Endothelial cell of umbilical vein (primary cell): ENCODE results near the gene MFNG.

Experiments used
- CTCF ChIP-seq, 2 donors: IDR thresholded peaks; 1 replicate in 1 of 2; 2 replicates in 1 of 2; pipeline ENCODE4 v1.5.1; 2011; ENCODE audit warnings: low read length in 2 of 2, mild to moderate bottlenecking in 2 of 2, moderate library complexity in 2 of 2, control low read depth in 1 of 2, inconsistent platforms in 1 of 2, low read depth in 1 of 2; ENCODE audit not compliant: insufficient read depth in 1 of 2; ENCODE audit errors: extremely low read depth in 1 of 2
- EZH2 ChIP-seq: IDR thresholded peaks from 2 replicates; pipeline ENCODE4 v1.6.1; 2012; ENCODE audit warnings: borderline replicate concordance, low read depth, mild to moderate bottlenecking, moderate library complexity, low read length, inconsistent platforms; ENCODE audit not compliant: severe bottlenecking
- FOS ChIP-seq: IDR thresholded peaks from 2 replicates; pipeline ENCODE4 v1.6.1; 2011; ENCODE audit warnings: mild to moderate bottlenecking, low read length, moderate library complexity, borderline replicate concordance; ENCODE audit not compliant: insufficient read depth
- GATA2 ChIP-seq: IDR thresholded peaks from 2 replicates; pipeline ENCODE4 v1.7.0; 2011; ENCODE audit warnings: low read depth, mild to moderate bottlenecking, moderate library complexity, mixed read lengths, low read length; ENCODE audit not compliant: insufficient read length, insufficient read depth
- JUN ChIP-seq: IDR thresholded peaks from 2 replicates; pipeline ENCODE4 v1.6.1; 2011; ENCODE audit warnings: borderline replicate concordance, low read depth; ENCODE audit not compliant: insufficient read length, insufficient read depth
- MYC ChIP-seq: IDR thresholded peaks from one replicate; pipeline ENCODE4 v1.6.1; 2011; ENCODE audit warnings: mild to moderate bottlenecking, low read depth, low read length
- POLR2A ChIP-seq: IDR thresholded peaks from 2 replicates; pipeline ENCODE4 v1.6.1; 2012; ENCODE audit warnings: low read depth, mild to moderate bottlenecking, control low read depth, low read length
- POLR2AphosphoS5 ChIP-seq: IDR thresholded peaks from 2 replicates; pipeline ENCODE4 v1.6.1; 2012; ENCODE audit warnings: low read depth, mild to moderate bottlenecking, control low read depth, low read length, moderate library complexity; ENCODE audit not compliant: insufficient read depth
- TF ChIP-seq, protein P1 (sequence below): IDR thresholded peaks from 2 replicates; pipeline ENCODE4 v1.6.1; 2011; ENCODE audit not compliant: insufficient read depth, insufficient read length

DNA sequence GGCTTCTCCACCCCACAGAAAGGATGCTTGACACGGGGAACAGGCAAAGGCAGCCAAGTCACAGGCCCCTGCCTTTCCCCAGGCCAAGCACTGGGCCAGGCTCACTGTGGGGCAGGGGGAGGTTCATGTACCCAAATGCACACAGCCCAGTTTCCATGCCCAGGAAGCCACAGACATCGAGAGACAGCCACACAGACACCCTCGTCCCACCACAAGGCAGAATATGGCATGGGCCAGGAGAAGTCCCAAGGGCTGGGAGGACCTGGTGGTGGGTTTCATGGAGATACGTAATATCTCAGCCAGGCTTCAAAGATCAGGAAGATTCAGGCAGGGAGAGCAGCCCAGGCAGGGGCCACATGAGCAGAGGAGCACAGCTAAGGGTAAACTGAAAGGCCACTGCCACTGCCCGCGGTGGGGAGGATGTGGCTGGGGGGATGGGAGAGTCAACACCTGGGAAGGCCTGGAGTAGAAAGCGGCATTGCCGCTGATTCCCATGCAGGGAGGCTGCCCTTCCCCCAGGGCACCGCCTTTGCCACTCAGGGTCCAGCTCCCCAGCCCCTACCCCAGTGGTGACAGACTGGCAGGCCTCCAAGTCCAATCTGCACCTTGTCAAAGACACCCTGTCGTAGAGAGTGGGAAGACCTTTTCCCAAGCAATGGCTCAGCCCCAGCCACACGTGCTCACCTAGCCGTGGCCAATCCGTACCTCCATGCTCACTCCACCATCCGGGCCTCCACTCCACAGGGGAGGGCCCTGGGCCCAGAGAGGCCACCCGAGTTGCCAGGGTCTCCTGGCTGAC, 2.4 kb upstream of the MFNG start:
- no peak for TF ChIP-seq CTCF (IDR thresholded peaks at IDR 0.05; ENCODE audit: extremely low read depth in 1 of 2, insufficient read depth in 1 of 2, low read depth in 1 of 2, low read length in 2 of 2)
- no peak for TF ChIP-seq POLR2A
- no peak for TF ChIP-seq EZH2
- no peak for TF ChIP-seq FOS
- TF ChIP-seq POLR2AphosphoS5, result no peak
- TF ChIP-seq GATA2, result no peak
- no peak for TF ChIP-seq JUN
- TF ChIP-seq MYC, result no peak
- TF ChIP-seq, protein P1, sequence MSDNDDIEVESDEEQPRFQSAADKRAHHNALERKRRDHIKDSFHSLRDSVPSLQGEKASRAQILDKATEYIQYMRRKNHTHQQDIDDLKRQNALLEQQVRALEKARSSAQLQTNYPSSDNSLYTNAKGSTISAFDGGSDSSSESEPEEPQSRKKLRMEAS, result no peak
